Caki2 (cell line): ENCODE results near the gene OR10V1. TPM values are rescaled to one million over a fixed set of nuclear protein-coding genes. Genes with fewer than 3 reads are reported as not detected.
"Not testable (repeated sequence)": the region's sequence is repeated elsewhere in the genome, so short reads cannot be mapped to it uniquely, and the experiment has no call there.

Experiments used
- DNase-seq: peaks from one replicate; pipeline ENCODE4 v3.0.0-alpha.2; 2015; ENCODE audit warnings: low read depth
- in situ Hi-C: cut with HindIII; loops from 2 replicates; pipeline ENCODE4 v1.10.0; 2016; ENCODE audit warnings: low sequenced_read_pairs, low pct_unique_long_range_greater_than_20kb, mixed read lengths
- total RNA-seq: library from RNA; depleted of rRNA; stranded (reverse); fragments of >200 nt; shearing (Covaris generic); gene quantifications from 2 replicates; pipeline ENCODE4 v1.2.3, GENCODE V29; 2014; ENCODE audit warnings: low replicate concordance

OR10V1 gene
- total RNA-seq, 1 experiment from 2014 or later = not detected

DNA sequence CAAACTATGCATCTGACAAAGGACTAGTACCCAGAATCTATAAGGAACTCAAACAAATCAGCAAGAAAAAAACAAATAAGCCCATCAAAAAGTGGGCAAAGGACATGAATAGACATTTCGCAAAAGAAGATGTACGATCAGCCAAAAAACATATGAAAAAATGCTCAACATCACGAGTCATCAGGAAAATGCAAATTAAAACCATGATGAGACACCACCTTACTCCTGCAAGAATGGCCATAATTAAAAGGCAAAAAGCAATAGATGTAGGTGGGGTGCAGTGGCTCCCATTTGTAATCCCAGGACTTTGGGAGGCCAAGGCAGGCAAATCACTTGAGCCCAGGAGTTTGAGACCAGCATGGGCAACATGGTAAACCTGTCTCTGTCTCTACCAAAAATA, 10.4 kb upstream of the OR10V1 start:
- in situ Hi-C loops = no loop called here
- DNase-seq = no peak

DNA sequence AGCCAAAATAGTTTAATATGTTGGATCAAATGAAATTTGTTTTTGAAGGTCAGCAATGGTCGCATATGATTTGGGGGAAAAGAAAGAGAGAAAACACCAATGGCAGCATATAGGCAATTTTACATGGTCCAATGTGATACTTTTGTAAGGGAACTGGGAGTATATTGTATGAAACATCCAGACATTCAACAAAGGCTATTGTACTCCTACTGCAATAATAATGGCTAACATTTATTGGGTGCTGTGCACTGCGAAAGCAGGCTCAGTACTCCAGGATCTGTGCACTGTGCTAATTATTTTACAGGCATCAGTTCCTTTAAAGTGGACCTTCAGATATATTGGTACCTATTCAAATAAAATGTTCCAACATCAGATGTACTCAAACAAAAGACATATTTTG, 5.9 kb upstream of the OR10V1 start:
- in situ Hi-C loops = no loop called here
- no peak for DNase-seq

DNA sequence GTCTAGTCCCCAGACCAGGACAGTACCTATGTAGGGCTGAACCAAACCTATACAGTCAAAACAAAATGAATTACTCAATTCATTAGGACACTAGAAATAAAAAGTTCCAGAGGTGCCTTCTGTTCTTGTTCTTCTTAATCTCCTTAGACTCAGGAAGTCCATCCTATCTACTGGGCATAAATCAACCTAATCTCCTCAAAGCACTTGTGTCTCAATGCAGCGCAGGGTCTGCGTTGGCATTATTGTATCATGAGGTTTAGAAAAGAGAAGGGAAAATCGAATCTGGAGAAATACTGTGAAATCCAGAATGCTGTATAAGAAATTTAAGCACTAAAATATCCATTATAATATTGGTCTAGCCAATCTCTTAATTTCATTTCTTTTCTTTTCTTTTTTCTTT, 2.4 kb upstream of the OR10V1 start:
- in situ Hi-C loops = no loop called here
- DNase-seq = no peak

DNA sequence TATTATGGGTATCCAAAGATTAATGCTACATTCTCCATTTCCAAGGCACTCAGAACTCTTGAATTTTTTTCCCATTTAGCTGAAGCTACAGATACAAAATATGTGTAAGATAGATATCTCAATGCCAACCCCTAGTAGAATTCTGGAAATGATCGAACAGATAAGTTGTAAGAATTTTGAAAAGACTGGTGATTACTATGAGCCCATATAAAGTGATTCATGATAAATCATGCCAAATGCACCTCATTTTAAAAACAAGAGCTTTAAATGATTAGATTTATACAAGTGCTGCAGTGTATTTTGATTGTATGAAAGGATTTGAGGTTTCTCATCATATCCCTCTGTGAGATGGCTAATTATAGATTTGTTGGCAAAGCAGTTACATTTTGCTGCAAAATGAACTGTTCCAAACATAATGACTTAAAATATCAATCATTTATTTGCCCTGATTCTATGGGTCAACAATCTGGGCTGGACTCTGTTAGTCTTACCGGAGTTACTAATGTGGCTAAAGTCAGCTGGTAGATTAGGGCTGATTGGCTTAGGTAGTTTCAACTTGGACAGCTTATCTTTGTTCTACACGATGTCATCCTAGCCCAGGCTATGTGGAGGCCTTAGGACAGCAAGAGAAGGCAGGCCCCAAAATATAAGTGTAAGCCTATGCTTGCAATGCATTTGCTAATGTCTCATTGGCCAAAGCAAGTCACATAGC, 3.4 kb downstream of the OR10V1 start:
- in situ Hi-C loops = no loop called here
- no peak for DNase-seq

DNA sequence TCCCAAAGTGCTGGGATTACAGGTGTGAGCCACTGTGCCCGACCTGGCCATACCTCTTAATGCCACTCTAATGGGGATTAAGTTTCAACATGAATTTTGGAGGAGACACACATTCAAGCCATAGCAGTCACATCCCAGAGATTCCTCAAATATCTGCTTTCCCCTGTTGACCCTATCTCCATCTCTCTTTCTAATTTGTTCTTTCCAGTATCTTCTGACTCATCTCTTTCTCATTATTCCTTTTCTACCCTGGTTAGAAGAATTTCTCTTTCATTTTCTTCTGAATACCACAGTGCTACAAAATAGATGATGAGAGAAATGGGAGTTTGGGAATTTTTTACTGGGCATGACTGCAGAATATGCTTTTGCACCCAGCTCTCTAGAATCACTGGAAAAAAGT, 5.1 kb downstream of the OR10V1 start:
- in situ Hi-C loops = no loop called here
- DNase-seq = no peak

DNA sequence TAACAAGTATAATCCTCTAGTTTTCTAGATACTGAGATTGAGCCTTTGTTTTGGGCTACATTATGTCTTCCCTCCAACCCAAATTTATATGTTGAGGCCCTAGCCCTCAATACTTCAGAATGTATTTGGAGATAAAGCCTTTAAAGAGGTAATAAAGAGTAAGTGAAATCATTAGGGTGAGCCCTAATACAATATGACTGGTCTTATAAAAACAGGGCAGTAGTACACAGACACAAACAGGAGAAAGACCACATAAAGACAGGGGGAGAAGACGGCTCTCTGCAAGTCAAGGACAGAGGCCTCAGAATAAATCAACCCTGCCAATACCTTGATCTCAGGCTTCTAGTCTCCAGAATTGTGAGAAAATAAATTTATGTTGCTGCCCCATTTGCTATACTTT, 6.3 kb downstream of the OR10V1 start:
- in situ Hi-C loops = no loop called here
- peak; percentile 4 for DNase-seq

DNA sequence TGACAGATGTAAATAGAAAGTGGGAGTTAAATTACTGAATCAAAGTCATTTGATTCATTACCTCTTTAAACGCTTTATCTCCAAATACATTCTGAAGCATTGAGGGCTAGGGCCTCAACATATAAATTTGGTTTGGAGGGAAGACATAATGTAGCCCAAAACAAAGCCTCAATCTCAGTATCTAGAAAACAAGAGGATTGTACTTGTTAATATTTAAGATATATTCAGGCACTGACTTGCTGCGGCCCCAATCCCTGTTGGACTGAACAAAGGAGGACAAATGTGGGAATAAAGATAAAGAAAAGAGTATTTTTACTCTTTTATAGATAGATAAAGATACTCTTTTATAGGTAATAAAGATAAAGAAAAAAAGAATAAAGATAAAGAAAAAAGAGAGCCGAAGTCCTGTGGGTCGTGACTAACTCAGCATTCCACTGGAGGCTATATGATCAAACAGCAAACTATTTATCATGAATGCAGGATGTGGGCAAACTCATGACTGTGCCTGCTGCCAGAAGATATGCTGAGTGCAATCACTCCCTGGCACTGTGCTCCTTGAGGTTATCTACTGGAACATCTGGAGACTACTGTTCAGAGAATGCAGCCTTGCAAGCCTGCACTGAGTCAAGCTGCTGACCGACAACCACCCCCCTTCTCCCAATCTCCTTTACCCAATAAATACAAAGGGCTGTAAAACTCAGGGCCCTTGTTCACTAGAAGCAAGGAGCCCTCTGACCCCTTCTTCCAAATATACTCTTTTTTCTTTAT, 6.9 kb downstream of the OR10V1 start:
- DNase-seq = peak; percentile 17
- in situ Hi-C loops = no loop called here

DNA sequence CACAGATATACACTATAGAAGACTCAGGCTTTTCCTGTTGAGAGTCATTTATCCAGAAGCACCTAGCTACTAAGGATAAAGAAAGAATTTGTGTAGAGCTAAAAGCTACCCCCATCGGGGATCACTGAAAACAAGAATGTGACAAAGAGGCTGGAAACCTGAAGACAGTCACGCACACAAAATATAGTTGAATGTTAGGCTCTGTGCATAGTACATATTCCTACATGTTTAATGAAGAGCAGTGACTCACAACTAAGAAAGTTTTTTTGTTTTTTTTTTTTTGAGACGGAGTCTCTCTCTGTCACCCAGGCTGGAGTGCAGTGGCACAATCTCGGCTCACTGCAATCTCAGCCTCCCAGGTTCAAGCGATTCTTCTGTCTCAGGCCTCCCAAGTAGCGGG, 8.4 kb downstream of the OR10V1 start:
- in situ Hi-C loops = no loop called here
- DNase-seq = no peak

DNA sequence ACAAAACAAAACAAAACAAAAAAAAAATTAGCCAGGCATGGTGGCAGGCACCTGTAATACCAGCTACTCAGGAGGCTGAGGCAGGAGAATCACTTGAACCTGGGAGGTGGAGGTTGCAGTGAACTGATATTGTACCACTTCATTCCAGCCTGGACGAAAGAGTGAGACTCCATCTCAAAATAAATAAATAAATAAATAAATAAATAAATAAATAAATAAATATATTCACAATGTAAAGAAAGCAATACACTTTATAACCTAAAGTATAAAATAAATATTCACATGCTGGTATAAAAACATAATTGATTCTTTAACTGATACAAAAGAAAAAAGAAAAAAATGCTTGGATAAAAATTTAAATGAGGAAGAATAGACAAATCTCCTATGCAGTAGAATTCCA, 10.1 kb downstream of the OR10V1 start:
- in situ Hi-C loops, DNase-seq: not testable (repeated sequence)

DNA sequence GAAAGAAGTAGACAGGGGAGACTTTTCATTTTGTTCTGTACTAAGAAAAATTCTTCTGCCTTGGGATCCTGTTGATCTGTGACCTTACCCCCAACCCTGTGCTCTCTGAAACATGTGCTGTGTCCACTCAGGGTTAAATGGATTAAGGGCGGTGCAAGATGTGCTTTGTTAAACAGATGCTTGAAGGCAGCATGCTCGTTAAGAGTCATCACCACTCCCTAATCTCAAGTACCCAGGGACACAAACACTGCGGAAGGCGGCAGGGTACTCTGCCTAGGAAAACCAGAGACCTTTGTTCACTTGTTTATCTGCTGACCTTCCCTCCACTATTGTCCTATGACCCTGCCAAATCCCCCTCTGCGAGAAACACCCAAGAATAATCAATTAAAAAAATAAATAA, 13.5 kb downstream of the OR10V1 start:
- in situ Hi-C loops, DNase-seq: not testable (repeated sequence)

DNA sequence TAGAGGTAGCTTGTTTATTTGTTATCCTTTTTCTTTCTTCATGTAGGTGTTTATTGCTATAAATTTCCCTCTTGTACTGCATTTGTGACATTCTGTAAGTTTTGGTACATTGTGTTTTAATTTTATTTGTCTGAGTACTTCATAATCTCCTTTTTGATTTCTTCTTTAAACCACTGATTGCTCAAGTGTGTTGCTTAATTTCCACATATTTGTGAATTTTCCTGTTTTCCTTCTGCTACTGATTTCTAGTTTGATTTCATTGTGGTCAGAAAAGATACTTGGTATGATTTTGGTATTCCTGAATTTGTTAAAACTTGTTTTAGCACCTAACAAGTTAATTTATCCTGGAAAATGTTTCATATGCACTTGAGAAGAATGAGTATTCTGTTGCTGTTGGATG, 15.1 kb downstream of the OR10V1 start:
- in situ Hi-C loops = no loop called here
- DNase-seq = no peak

DNA sequence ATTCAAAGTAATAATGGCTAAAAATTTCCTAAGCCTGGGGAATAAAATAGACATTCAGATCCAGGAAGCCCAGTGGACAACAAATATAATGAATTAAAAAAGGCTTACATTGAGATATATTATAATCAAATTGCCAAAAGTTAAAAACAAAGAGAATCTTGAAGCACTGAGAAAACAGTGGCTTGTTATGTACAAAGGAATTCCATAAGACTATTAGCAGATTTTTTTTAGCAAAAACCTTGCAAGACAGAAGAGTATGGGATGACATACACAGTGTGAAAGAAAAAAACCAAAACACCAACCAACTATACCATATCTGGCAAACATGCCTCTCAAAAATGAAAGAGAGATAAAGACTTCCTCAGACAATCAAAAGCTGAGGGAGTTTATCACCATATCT, 20.7 kb downstream of the OR10V1 start:
- DNase-seq = no peak
- in situ Hi-C loops = no loop called here

DNA sequence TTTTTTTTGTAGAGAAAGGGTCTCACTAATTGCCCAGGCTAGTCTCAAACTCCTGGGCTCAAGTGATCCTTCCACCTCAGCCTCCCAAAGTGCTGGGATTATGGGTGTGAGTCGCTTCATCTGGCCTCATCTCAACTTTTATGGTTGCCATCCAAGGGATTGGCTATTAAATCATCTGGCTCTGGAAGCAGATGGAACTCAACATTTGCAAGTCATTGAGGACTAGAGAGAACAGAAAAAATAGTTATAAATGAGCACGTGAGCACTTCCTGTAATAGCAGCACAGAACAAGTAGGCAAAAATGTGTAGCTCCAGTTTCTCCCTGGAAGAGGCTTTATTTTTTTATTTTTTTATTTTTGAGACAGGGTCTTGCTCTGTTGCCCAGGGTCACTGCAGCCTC, 22.5 kb downstream of the OR10V1 start:
- DNase-seq = no peak
- in situ Hi-C loops = no loop called here

DNA sequence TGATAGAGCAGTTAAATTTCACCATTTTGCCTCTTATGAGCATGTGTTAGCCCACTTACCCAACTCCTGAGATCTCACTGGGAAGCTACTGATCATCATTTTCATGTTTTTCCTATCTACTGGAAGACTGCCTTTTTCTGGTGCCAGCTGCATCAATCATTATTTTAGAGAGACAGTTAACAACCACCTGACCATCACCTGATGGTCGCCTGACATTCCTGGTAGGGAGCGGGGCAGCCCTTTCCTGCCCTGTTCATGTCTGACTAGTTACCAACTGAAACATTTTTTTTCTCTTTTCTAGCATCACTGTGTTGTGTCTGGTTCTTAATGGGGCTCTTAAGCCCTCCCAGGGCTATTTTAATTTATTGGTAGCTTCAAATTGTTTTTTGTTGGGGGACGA, 24.6 kb downstream of the OR10V1 start:
- in situ Hi-C loops = no loop called here

DNA sequence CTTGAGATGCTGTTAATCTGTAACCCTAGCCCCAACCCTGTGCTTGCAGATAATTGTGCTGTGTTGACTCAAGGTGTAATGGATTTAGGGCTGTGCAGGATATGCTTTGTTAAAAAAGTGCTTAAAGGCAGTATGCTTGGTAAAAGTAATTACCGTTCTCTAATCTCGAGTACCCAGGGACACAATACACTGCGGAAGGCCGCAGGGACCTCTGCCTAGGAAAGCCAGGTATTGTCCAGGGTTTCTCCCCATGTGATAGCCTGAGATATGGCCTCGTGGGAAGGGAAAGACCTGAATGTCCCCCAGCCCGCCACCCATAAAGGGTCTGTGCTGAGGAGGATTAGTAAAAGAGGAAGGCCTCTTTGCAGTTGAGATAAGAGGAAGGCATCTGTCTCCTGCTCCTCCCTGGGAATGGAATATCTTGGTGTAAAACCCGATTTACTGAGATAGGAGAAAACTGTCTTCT, 32.4 kb downstream of the OR10V1 start:
- in situ Hi-C loops, DNase-seq: not testable (repeated sequence)

More for the DNA sequence above, 24.6 kb downstream of the OR10V1 start:
- no peak for DNase-seq

DNA sequence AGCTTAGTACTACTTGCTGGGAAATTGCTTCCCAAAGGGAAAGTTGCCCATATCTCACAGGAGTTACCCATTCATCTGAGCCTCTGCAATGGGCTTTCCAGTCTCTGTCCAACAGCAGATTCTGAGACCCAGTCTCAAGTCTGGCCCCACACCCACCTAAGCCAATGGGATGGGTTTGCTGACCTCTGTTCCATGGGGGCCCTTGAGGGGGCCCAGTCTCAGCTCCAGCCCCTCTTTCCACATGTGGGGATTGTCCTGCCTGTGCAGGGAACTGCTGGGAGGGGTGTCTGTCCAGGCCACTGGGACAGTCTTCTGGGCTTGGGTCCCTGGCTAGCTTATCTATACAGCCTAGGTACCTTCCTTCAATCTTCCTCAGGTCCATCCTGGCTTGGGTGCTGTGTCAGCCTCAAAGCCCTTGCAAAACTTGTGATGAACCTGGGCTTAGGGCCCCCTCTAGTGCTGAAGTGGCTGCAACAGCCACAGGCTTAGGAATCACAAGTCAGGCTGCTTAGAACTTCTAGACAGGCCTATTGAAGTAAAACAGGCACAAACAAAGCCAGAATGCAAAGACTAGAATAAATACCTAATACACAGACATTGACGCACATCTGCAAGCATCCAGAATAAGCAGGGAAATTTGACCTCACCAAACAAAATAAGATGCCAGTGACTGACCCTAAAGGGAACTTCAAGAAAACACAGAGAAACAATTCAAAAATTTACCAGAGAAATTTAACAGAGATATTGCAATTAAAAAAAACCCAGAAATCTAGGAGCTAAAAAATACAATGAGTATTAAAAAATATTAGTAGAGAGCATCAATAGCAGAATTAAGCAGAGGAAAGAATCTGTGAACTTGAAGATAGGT, 33.1 kb downstream of the OR10V1 start:
- peak; percentile 45 for DNase-seq
- in situ Hi-C loops = no loop called here

DNA sequence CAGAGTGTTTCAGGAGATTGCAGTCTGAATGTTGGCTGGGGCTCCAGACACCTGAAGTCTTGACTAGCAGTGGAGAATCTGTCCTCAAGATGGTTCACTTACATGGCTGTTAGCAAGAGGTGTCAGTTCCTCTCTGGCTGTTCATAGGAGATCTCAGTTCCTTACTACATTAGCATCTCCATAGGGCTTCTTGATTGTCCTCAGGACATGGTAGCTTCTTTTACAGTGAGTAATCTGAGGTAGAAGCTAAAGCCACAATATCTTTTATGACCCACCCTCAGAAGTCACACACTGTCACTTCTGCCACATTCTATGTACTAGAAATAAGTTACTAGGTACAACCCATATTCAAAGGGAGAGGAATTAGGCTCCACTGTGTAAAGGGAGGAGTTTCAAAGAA, 34.3 kb downstream of the OR10V1 start:
- in situ Hi-C loops = no loop called here
- no peak for DNase-seq

DNA sequence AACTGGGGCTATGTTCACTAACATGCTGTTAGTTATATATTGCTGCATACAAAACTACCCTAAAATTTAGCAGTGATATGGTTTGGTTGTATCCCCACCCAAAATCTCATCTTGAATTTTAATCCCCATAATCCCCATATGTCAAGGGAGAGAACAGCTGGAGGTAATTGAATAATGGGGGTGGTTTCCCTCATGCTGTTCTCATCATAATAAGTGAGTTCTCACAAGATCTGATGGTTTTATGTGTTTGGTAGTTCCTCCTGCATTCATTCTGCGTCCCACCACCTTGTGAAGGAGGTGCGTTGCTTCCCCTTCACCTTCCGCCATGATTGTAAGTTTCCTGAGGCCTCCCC, 34.9 kb downstream of the OR10V1 start:
- in situ Hi-C loops = no loop called here
- no peak for DNase-seq
